ENCODE data around the gene VTI1B. TPM values are rescaled to one million over a fixed set of nuclear protein-coding genes. Genes with fewer than 3 reads are reported as not detected.

Gene VTI1B
- total RNA-seq, 1 donor from 2014 or later, result 43.2 TPM

- Histone ChIP-seq H3K4me3 (peak overlapping the region; percentile 86 to 97), H3K36me3 (peaks cover 0 to 9% of the 10 kb centered on the region in 2 donors), H3K9me3 (no peaks in the 10 kb centered on the region), H3K27ac (no peak overlapping the region), H3K4me1 (peaks cover 3 to 25% of the 10 kb centered on the region in 2 donors), H3K27me3 (no peaks in the 10 kb centered on the region)
- TF ChIP-seq CTCF (IDR thresholded peaks at IDR 0.05), result no peak
- DNase-seq (ENCODE audit: low spot score in 2 of 2), result no peak
- intact Hi-C loops (cut with DNase I), result no loop called here
These were observed 981 bp downstream of the VTI1B start for GRCh38 chr14:67673451-67673850.

GRCh38 chr14:67668559-67668958, 5.9 kb downstream of the VTI1B start:
- no peak for TF ChIP-seq CTCF (IDR thresholded peaks at IDR 0.05)
- no peak overlapping the region for H3K4me3 ChIP-seq

GRCh38 chr14:67666750-67667449, 7.5 kb downstream of the VTI1B start:
- Histone ChIP-seq H3K4me1 (peaks cover 0 to 6% of the 10 kb centered on the region in 2 donors), H3K27me3 (no peaks in the 10 kb centered on the region), H3K36me3 (peaks cover 0 to 4% of the 10 kb centered on the region in 2 donors), H3K27ac (no peak overlapping the region), H3K4me3 (no peak overlapping the region), H3K9me3 (no peaks in the 10 kb centered on the region)
- intact Hi-C loops (cut with DNase I), result loop anchor here (1.0 to 5.0 kb wide), 2 partner anchors 35 to 49 kb away; partner anchors contain the start of gene RDH12
- no peak for DNase-seq (ENCODE audit: low spot score in 2 of 2)
- TF ChIP-seq CTCF (IDR thresholded peaks at IDR 0.05), result peak; percentile 43 to 59 (median 51)

More at GRCh38 chr14:67668559-67668958, 5.9 kb downstream of the VTI1B start:
- DNase-seq (ENCODE audit: low spot score in 2 of 2), result no peak
- Histone ChIP-seq H3K9me3 (no peaks in the 10 kb centered on the region), H3K27ac (no peak overlapping the region), H3K36me3 (no peaks in the 10 kb centered on the region), H3K4me1 (peaks cover 3 to 23% of the 10 kb centered on the region in 2 donors), H3K27me3 (no peaks in the 10 kb centered on the region)
- intact Hi-C loops (cut with DNase I), result loop anchor here (5.0 kb wide), 1 partner anchor 34 kb away; the partner anchor contains the start of gene RDH12

GRCh38 chr14:67665868-67666267, 8.6 kb downstream of the VTI1B start:
- intact Hi-C loops (cut with DNase I), result loop anchor here (5.0 kb wide), 1 partner anchor 36 kb away; the partner anchor contains the start of gene RDH12
- H3K9me3 ChIP-seq, result no peaks in the 10 kb centered on the region
- H3K36me3 ChIP-seq, result peaks cover 0 to 4% of the 10 kb centered on the region in 2 donors
- H3K27me3 ChIP-seq, result no peaks in the 10 kb centered on the region
- no peak for DNase-seq (ENCODE audit: low spot score in 2 of 2)
- H3K4me1 ChIP-seq, result peaks cover 0 to 5% of the 10 kb centered on the region in 2 donors
- TF ChIP-seq CTCF (IDR thresholded peaks at IDR 0.05), result no peak
- no peak overlapping the region for H3K27ac ChIP-seq
- H3K4me3 ChIP-seq, result no peak overlapping the region

GRCh38 chr14:67663633-67664032, 10.8 kb downstream of the VTI1B start:
- intact Hi-C loops (cut with DNase I), result no loop called here
- no peak overlapping the region for H3K27ac ChIP-seq
- H3K36me3 ChIP-seq, result peaks cover 14% of the 10 kb centered on the region in 2 donors
- TF ChIP-seq CTCF (IDR thresholded peaks at IDR 0.05), result no peak
- no peak overlapping the region for H3K4me3 ChIP-seq
- peaks cover 0 to 5% of the 10 kb centered on the region in 2 donors for H3K4me1 ChIP-seq
- DNase-seq (ENCODE audit: low spot score in 2 of 2), result no peak
- H3K27me3 ChIP-seq, result no peaks in the 10 kb centered on the region
- no peaks in the 10 kb centered on the region for H3K9me3 ChIP-seq
